Dermis microvascular lymphatic vessel endothelial cell (primary cell): ENCODE measurements around the gene HMX1. TPM values are rescaled to one million over a fixed set of nuclear protein-coding genes. Genes with fewer than 3 reads are reported as not detected.

ENCODE experiments used
- DNase-seq, 2 donors: peaks; one replicate each; pipeline versions ENCODE4 v3.0.0 to v3.0.0-alpha.2; 2010; ENCODE audit warnings: low read depth in 2 of 2
- total RNA-seq: library from RNA; depleted of rRNA; stranded (reverse); fragments of >200 nt; gene quantifications from 2 replicates; pipeline ENCODE4 v1.2.1, GENCODE V29; 2014

The HMX1 gene
- total RNA-seq, 1 donor from 2014 or later: not detected

- no peak for DNase-seq
Observed at GRCh38 chr4:8910100-8910821, 38.6 kb upstream of the HMX1 start.

- DNase-seq: no peak
Observed at GRCh38 chr4:8909548-8909947, 37.9 kb upstream of the HMX1 start.

- no peak for DNase-seq
Observed at GRCh38 chr4:8908206-8908893, 36.7 kb upstream of the HMX1 start.

- DNase-seq: no peak
Observed at GRCh38 chr4:8907596-8908205, 36.1 kb upstream of the HMX1 start.

GRCh38 chr4:8906991-8907595 lies 35.5 kb upstream of the HMX1 start:
- DNase-seq: no peak

GRCh38 chr4:8906668-8906970 lies 35.0 kb upstream of the HMX1 start:
- DNase-seq: no peak

- DNase-seq: no peak
Observed at GRCh38 chr4:8905773-8906667, 34.4 kb upstream of the HMX1 start.

- no peak for DNase-seq
Observed at GRCh38 chr4:8905226-8905772, 33.7 kb upstream of the HMX1 start.

GRCh38 chr4:8904666-8905065 lies 33.0 kb upstream of the HMX1 start:
- no peak for DNase-seq

- no peak for DNase-seq
Observed at GRCh38 chr4:8904041-8904501, 32.4 kb upstream of the HMX1 start.

- no peak for DNase-seq
Observed at GRCh38 chr4:8901335-8901734, 29.7 kb upstream of the HMX1 start.

- no peak for DNase-seq
Observed at GRCh38 chr4:8900588-8900987, 28.9 kb upstream of the HMX1 start.

GRCh38 chr4:8898419-8898818 lies 26.8 kb upstream of the HMX1 start:
- no peak for DNase-seq

- no peak for DNase-seq
Observed at GRCh38 chr4:8897251-8898167, 25.9 kb upstream of the HMX1 start.

GRCh38 chr4:8896506-8896905 lies 24.9 kb upstream of the HMX1 start:
- DNase-seq: no peak

GRCh38 chr4:8896071-8896470 lies 24.4 kb upstream of the HMX1 start:
- DNase-seq: no peak

- no peak for DNase-seq
Observed at GRCh38 chr4:8895295-8895694, 23.7 kb upstream of the HMX1 start.

- DNase-seq: no peak
Observed at GRCh38 chr4:8894424-8894816, 22.8 kb upstream of the HMX1 start.

- no peak for DNase-seq
Observed at GRCh38 chr4:8893624-8894423, 22.2 kb upstream of the HMX1 start.
